ENCODE results near the gene SLC16A13.

- no peak for TF ChIP-seq POLR2A (IDR thresholded peaks at IDR 0.05; ENCODE audit: low read length)
- TF ChIP-seq GATA1 (IDR thresholded peaks at IDR 0.05; ENCODE audit: low read depth, low read length): no peak
Observed at GRCh38 chr17:7041607-7042500, 6.0 kb downstream of the SLC16A13 start.
